Gastrocnemius medialis (tissue), 4 donors: ENCODE data around the gene KIAA1217. TPM values are rescaled to one million over a fixed set of nuclear protein-coding genes. Genes with fewer than 3 reads are reported as not detected.
"Not testable (repeated sequence)": the region's sequence is repeated elsewhere in the genome, so short reads cannot be mapped to it uniquely, and the experiment has no call there.

Source experiments
- ATAC-seq, 2 donors: fragments of 150-250 bp; one replicate each; pipeline ENCODE4 v1.9.1; 2016
- DNase-seq, 2 donors: peaks; one replicate each; pipeline ENCODE4 v3.0.0-alpha.2; 2019
- H3K27ac ChIP-seq, 4 donors: fragments of 200-600 bp; sonication (generic); 1 replicate in 1 of 4; 2 replicates in 3 of 4; pipeline ENCODE4 v1.5.1; 2016 to 2018; ENCODE audit warnings: mild to moderate bottlenecking in 2 of 4, moderate library complexity in 1 of 4
- H3K27me3 ChIP-seq, 3 donors: fragments of 200-600 bp; sonication (generic) in 2 of 3; 1 replicate in 1 of 3; 2 replicates in 2 of 3; pipeline versions ENCODE4 v1.5.1 to v1.6.0; 2016 to 2019; ENCODE audit warnings: mild to moderate bottlenecking in 1 of 3, moderate library complexity in 1 of 3
- H3K36me3 ChIP-seq, 2 donors: fragments of 200-600 bp; sonication (generic) in 1 of 2; one replicate each; pipeline ENCODE4 v1.5.1; 2017 to 2018
- H3K4me1 ChIP-seq, 2 donors: fragments of 200-600 bp; sonication (generic) in 1 of 2; one replicate each; pipeline ENCODE4 v1.5.1; 2016 to 2017; ENCODE audit warnings: mild to moderate bottlenecking in 2 of 2
- H3K4me3 ChIP-seq, 4 donors: fragments of 200-600 bp; sonication (generic) in 3 of 4; 1 replicate in 1 of 4; 2 replicates in 3 of 4; pipeline ENCODE4 v1.5.1; 2016 to 2019; ENCODE audit warnings: mild to moderate bottlenecking in 2 of 4
- H3K9me3 ChIP-seq, 3 donors: fragments of 200-600 bp; sonication (generic) in 2 of 3; 1 replicate in 1 of 3; 2 replicates in 2 of 3; pipeline ENCODE4 v1.5.1; 2016 to 2019
- CTCF ChIP-seq, 5 experiments: fragments of 450-650 bp in 3 of 5; fragments of 200-600 bp in 2 of 5; sonication (generic) in 2 of 5; IDR thresholded peaks in 4 of 5; conservative IDR thresholded peaks in 1 of 5; 1 replicate in 4 of 5; 2 replicates in 1 of 5; pipeline ENCODE4 v1.5.1; 2016 to 2019; ENCODE audit warnings: antibody characterized with exemption in 5 of 5, mild to moderate bottlenecking in 3 of 5, moderate library complexity in 3 of 5
- POLR2A ChIP-seq, 2 donors: fragments of 450-650 bp; IDR thresholded peaks; one replicate each; pipeline ENCODE4 v1.6.1; 2017; ENCODE audit warnings: antibody characterized with exemption in 2 of 2, mild to moderate bottlenecking in 2 of 2, moderate library complexity in 2 of 2
- in situ Hi-C, 4 donors: fragments of 200-750 bp; cut with MboI; loops; one replicate each; pipeline versions ENCODE4 v1.15.0 to v1.8.0; 2017; ENCODE audit warnings: low sequenced_read_pairs in 4 of 4
- intact Hi-C: fragments of 100-400 bp; cut with DNase I; formaldehyde crosslinking; loops from one replicate; pipeline ENCODE4 v1.15.1; 2023; ENCODE audit warnings: low total_unique reads
- total RNA-seq, 4 donors: library from RNA; depleted of rRNA; stranded (reverse); fragments of >200 nt; gene quantifications; one replicate each; pipeline versions ENCODE4 v1.1.0 to v1.2.3, GENCODE V29; 2016

Gene KIAA1217
- total RNA-seq, 4 donors from 2014 or later, result 152 to 266 (median 155) TPM

- no peaks in the 10 kb centered on the region for H3K9me3 ChIP-seq
- no peak for TF ChIP-seq POLR2A (IDR thresholded peaks at IDR 0.05)
- no peak for TF ChIP-seq CTCF (IDR thresholded peaks at IDR 0.05 in 4 of 5, conservative IDR thresholded peaks at IDR 0.05 in 1 of 5)
- H3K4me1 ChIP-seq, result peaks cover 22 to 37% of the 10 kb centered on the region in 2 donors
- H3K36me3 ChIP-seq, result peaks cover 0 to 39% of the 10 kb centered on the region in 2 donors
- in situ Hi-C loops (no loop called here), intact Hi-C loops (no loop called here)
- no peak overlapping the region for H3K4me3 ChIP-seq
- H3K27ac ChIP-seq, result peak overlapping the region in 3 of 4 donors; percentile 22 to 56 (median 51)
- no peaks in the 10 kb centered on the region for H3K27me3 ChIP-seq
- DNase-seq (no peak), ATAC-seq (no peak)
These were observed 270.9 kb downstream of the KIAA1217 start for GRCh38 chr10:24479806-24480205.

GRCh38 chr10:24480447-24480846, 271.5 kb downstream of the KIAA1217 start:
- H3K27ac ChIP-seq, result peak overlapping the region in 2 of 4 donors; percentile 51 to 56
- H3K4me3 ChIP-seq, result no peak overlapping the region
- H3K9me3 ChIP-seq, result no peaks in the 10 kb centered on the region
- DNase-seq, result no peak
- TF ChIP-seq CTCF (IDR thresholded peaks at IDR 0.05 in 4 of 5, conservative IDR thresholded peaks at IDR 0.05 in 1 of 5) (no peak), POLR2A (IDR thresholded peaks at IDR 0.05) (no peak)
- in situ Hi-C loops, result no loop called here
- peaks cover 0 to 40% of the 10 kb centered on the region in 2 donors for H3K36me3 ChIP-seq
- peaks cover 25 to 38% of the 10 kb centered on the region in 2 donors for H3K4me1 ChIP-seq
- ATAC-seq, result no peak
- H3K27me3 ChIP-seq, result no peaks in the 10 kb centered on the region
- intact Hi-C loops, result no loop called here

GRCh38 chr10:24481241-24481640, 272.3 kb downstream of the KIAA1217 start:
- Histone ChIP-seq H3K9me3 (no peaks in the 10 kb centered on the region), H3K4me3 (no peak overlapping the region), H3K27ac (peak overlapping the region; percentile 30 to 58 (median 50)), H3K4me1 (peaks cover 25 to 38% of the 10 kb centered on the region in 2 donors), H3K36me3 (peaks cover 0 to 40% of the 10 kb centered on the region in 2 donors), H3K27me3 (no peaks in the 10 kb centered on the region)
- ATAC-seq, result peak in 1 of 2 donors; percentile 53
- in situ Hi-C loops, result no loop called here
- intact Hi-C loops, result no loop called here
- no peak for DNase-seq
- no peak for TF ChIP-seq CTCF (IDR thresholded peaks at IDR 0.05 in 4 of 5, conservative IDR thresholded peaks at IDR 0.05 in 1 of 5)
- no peak for TF ChIP-seq POLR2A (IDR thresholded peaks at IDR 0.05)

- H3K9me3 ChIP-seq, H3K27me3 ChIP-seq, in situ Hi-C loops, DNase-seq, H3K4me3 ChIP-seq, ATAC-seq, intact Hi-C loops: not testable (repeated sequence)
- Histone ChIP-seq H3K27ac (peak overlapping the region in 2 of 4 donors; percentile 54 to 60), H3K4me1 (peaks cover 25 to 38% of the 10 kb centered on the region in 2 donors), H3K36me3 (peaks cover 0 to 43% of the 10 kb centered on the region in 2 donors)
These were observed 273.8 kb downstream of the KIAA1217 start for GRCh38 chr10:24482713-24483112.

GRCh38 chr10:24483701-24484100, 274.8 kb downstream of the KIAA1217 start:
- peaks cover 25 to 39% of the 10 kb centered on the region in 2 donors for H3K4me1 ChIP-seq
- intact Hi-C loops, result no loop called here
- peak overlapping the region; percentile 40 to 69 (median 57) for H3K27ac ChIP-seq
- no peaks in the 10 kb centered on the region for H3K9me3 ChIP-seq
- in situ Hi-C loops, result no loop called here
- no peaks in the 10 kb centered on the region for H3K27me3 ChIP-seq
- H3K4me3 ChIP-seq, result no peak overlapping the region
- TF ChIP-seq POLR2A (IDR thresholded peaks at IDR 0.05), result no peak
- DNase-seq, result peak in 1 of 2 donors; percentile 51
- H3K36me3 ChIP-seq, result peaks cover 0 to 49% of the 10 kb centered on the region in 2 donors
- ATAC-seq, result peak; percentile 61 to 74

- intact Hi-C loops (no loop called here), in situ Hi-C loops (no loop called here)
- DNase-seq, result no peak
- H3K9me3 ChIP-seq, result no peaks in the 10 kb centered on the region
- ATAC-seq, result no peak
- H3K27ac ChIP-seq, result peak overlapping the region in 3 of 4 donors; percentile 34 to 60 (median 48)
- H3K4me1 ChIP-seq, result peaks cover 25 to 38% of the 10 kb centered on the region in 2 donors
- H3K27me3 ChIP-seq, result no peaks in the 10 kb centered on the region
- H3K36me3 ChIP-seq, result peaks cover 0 to 39% of the 10 kb centered on the region in 2 donors
- no peak for TF ChIP-seq POLR2A (IDR thresholded peaks at IDR 0.05)
- no peak for TF ChIP-seq CTCF (IDR thresholded peaks at IDR 0.05 in 4 of 5, conservative IDR thresholded peaks at IDR 0.05 in 1 of 5)
- H3K4me3 ChIP-seq, result no peak overlapping the region
These were observed 275.8 kb downstream of the KIAA1217 start for GRCh38 chr10:24484771-24485170.
